GM23338 (cell line): ENCODE results near the gene CAPN1.

Experiments used
- JUNB ChIP-seq: IDR thresholded peaks from one replicate; pipeline ENCODE4 v1.6.1; 2016; ENCODE audit warnings: antibody characterized with exemption; ENCODE audit not compliant: unreplicated experiment
- TF ChIP-seq, protein P1 (sequence below), 2 experiments: fragments of 200-600 bp in 1 of 2; sonication (generic) in 1 of 2; conservative IDR thresholded peaks; 2 replicates each; pipeline versions ENCODE4 v1.5.1 to v1.6.1; 2016 to 2017; ENCODE audit warnings: antibody characterized with exemption in 2 of 2, low read depth in 2 of 2, mild to moderate bottlenecking in 2 of 2, moderate library complexity in 1 of 2

DNA sequence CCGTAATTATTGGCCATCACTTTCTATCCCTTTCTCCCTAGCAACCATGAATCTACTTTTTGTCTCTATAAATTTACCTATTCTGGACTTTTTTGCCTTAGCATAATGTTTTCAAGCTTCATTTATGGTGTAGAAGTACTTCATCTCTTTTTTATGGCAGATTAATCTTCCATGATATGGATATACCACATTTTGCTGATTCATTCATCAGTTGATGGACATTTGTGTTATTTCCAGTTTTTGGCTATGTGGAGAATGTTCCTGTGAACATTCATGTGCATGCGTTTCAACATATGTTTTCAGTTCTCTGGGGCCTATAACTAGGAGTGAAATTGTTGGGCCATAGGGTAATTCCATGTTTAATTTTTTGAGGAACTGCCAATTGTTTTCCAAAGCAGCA lies 12.8 kb downstream of the CAPN1 start:
- TF ChIP-seq, protein P1, sequence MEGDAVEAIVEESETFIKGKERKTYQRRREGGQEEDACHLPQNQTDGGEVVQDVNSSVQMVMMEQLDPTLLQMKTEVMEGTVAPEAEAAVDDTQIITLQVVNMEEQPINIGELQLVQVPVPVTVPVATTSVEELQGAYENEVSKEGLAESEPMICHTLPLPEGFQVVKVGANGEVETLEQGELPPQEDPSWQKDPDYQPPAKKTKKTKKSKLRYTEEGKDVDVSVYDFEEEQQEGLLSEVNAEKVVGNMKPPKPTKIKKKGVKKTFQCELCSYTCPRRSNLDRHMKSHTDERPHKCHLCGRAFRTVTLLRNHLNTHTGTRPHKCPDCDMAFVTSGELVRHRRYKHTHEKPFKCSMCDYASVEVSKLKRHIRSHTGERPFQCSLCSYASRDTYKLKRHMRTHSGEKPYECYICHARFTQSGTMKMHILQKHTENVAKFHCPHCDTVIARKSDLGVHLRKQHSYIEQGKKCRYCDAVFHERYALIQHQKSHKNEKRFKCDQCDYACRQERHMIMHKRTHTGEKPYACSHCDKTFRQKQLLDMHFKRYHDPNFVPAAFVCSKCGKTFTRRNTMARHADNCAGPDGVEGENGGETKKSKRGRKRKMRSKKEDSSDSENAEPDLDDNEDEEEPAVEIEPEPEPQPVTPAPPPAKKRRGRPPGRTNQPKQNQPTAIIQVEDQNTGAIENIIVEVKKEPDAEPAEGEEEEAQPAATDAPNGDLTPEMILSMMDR (conservative IDR thresholded peaks at IDR 0.05; ENCODE audit: low read depth in 2 of 2) = no peak
- no peak for TF ChIP-seq JUNB
